HepG2 (cell line): ENCODE data around the gene CAPN9. TPM values are rescaled to one million over a fixed set of nuclear protein-coding genes. Genes with fewer than 3 reads are reported as not detected.

Source experiments
- AHDC1 ChIP-seq: sonication (generic); formaldehyde crosslinking; IDR thresholded peaks from 2 replicates; pipeline ENCODE4 v1.5.1; 2020; ENCODE audit warnings: mild to moderate bottlenecking, missing genetic modification reagents, borderline replicate concordance
- ARHGAP35 ChIP-seq: sonication (generic); formaldehyde crosslinking; IDR thresholded peaks from 2 replicates; pipeline ENCODE4 v1.9.0; 2022; ENCODE audit warnings: mild to moderate bottlenecking, inconsistent platforms, moderate library complexity, missing genetic modification reagents, borderline replicate concordance
- ARNT ChIP-seq: fragments of 450-650 bp; IDR thresholded peaks from 2 replicates; pipeline ENCODE4 v1.6.1; 2017
- BCL6 ChIP-seq: IDR thresholded peaks from 2 replicates; pipeline ENCODE4 v1.6.1; 2016; ENCODE audit warnings: missing genetic modification reagents, missing compliant biosample characterization
- DPF2 ChIP-seq: sonication (generic); formaldehyde crosslinking; IDR thresholded peaks from 2 replicates; pipeline ENCODE4 v1.4.0; 2020; ENCODE audit warnings: mild to moderate bottlenecking, low read depth, missing genetic modification reagents, borderline replicate concordance
- FOXA1 ChIP-seq, 2 experiments: fragments of 450-650 bp in 1 of 2; sonication (generic) in 1 of 2; formaldehyde crosslinking in 1 of 2; IDR thresholded peaks; 2 replicates each; pipeline versions ENCODE4 v1.4.0 to v1.6.1; 2016 to 2020; ENCODE audit warnings: missing genetic modification reagents in 1 of 2
- GATAD1 ChIP-seq: IDR thresholded peaks from 2 replicates; pipeline ENCODE4 v1.6.1; 2016; ENCODE audit warnings: missing genetic modification reagents, missing compliant biosample characterization
- HDAC1 ChIP-seq: sonication (generic); formaldehyde crosslinking; IDR thresholded peaks from 2 replicates; pipeline ENCODE4 v1.5.1; 2020; ENCODE audit warnings: mild to moderate bottlenecking, missing genetic modification reagents
- IKZF4 ChIP-seq: sonication (generic); formaldehyde crosslinking; IDR thresholded peaks from 2 replicates; pipeline ENCODE4 v1.5.1; 2020; ENCODE audit warnings: borderline replicate concordance, mild to moderate bottlenecking, low read depth, missing genetic modification reagents; ENCODE audit errors: not compliant biosample characterization
- KAT8 ChIP-seq: IDR thresholded peaks from 2 replicates; pipeline ENCODE4 v1.6.1; 2016; ENCODE audit warnings: missing genetic modification reagents, missing compliant biosample characterization
- KMT2B ChIP-seq: IDR thresholded peaks from 2 replicates; pipeline ENCODE4 v1.6.1; 2016; ENCODE audit warnings: missing genetic modification reagents, missing compliant biosample characterization
- MBD4 ChIP-seq: IDR thresholded peaks from 2 replicates; pipeline ENCODE4 v1.6.1; 2012; ENCODE audit warnings: low read length, inconsistent platforms, borderline replicate concordance
- MTA3 ChIP-seq: sonication (generic); formaldehyde crosslinking; IDR thresholded peaks from 2 replicates; pipeline ENCODE4 v1.4.0; 2020; ENCODE audit warnings: missing genetic modification reagents
- NFE2 ChIP-seq: sonication (generic); formaldehyde crosslinking; IDR thresholded peaks from 2 replicates; pipeline ENCODE4 v1.4.0; 2020; ENCODE audit warnings: missing genetic modification reagents
- NFYC ChIP-seq: IDR thresholded peaks from 2 replicates; pipeline ENCODE4 v1.6.1; 2016; ENCODE audit warnings: missing genetic modification reagents, missing compliant biosample characterization
- PCBP1 ChIP-seq: fragments of 200-400 bp; formaldehyde crosslinking; IDR thresholded peaks from 2 replicates; pipeline ENCODE4 v1.6.1; 2017; ENCODE audit warnings: mild to moderate bottlenecking, low read depth, low read length, borderline replicate concordance
- SRSF4 ChIP-seq: fragments of 200-400 bp; formaldehyde crosslinking; IDR thresholded peaks from one replicate; pipeline ENCODE4 v1.6.1; 2018; ENCODE audit warnings: mild to moderate bottlenecking, low read depth, low read length, moderate library complexity; ENCODE audit not compliant: poor library complexity, severe bottlenecking
- ZC3H4 ChIP-seq: sonication (generic); formaldehyde crosslinking; IDR thresholded peaks from 2 replicates; pipeline ENCODE4 v1.4.0; 2020; ENCODE audit warnings: missing genetic modification reagents, borderline replicate concordance
- ZFP62 ChIP-seq: sonication (generic); formaldehyde crosslinking; IDR thresholded peaks from 2 replicates; pipeline ENCODE4 v1.4.0; 2020; ENCODE audit warnings: missing genetic modification reagents
- ZNF12 ChIP-seq: sonication (generic); formaldehyde crosslinking; IDR thresholded peaks from 2 replicates; pipeline ENCODE4 v1.5.0; 2020; ENCODE audit warnings: missing genetic modification reagents
- ZNF44 ChIP-seq: sonication (generic); formaldehyde crosslinking; IDR thresholded peaks from 2 replicates; pipeline ENCODE4 v1.5.1; 2020; ENCODE audit warnings: mild to moderate bottlenecking, missing genetic modification reagents
- ZNF564 ChIP-seq: sonication (generic); formaldehyde crosslinking; IDR thresholded peaks from 2 replicates; pipeline ENCODE4 v1.8.1; 2023; ENCODE audit warnings: mild to moderate bottlenecking, missing genetic modification reagents
- ZNF597 ChIP-seq: sonication (generic); formaldehyde crosslinking; IDR thresholded peaks from 2 replicates; pipeline ENCODE4 v1.5.0; 2020; ENCODE audit warnings: missing genetic modification reagents
- ZSCAN5A ChIP-seq: sonication (generic); formaldehyde crosslinking; IDR thresholded peaks from 2 replicates; pipeline ENCODE4 v1.8.0; 2022; ENCODE audit warnings: mild to moderate bottlenecking, missing genetic modification reagents, borderline replicate concordance
- polyA plus RNA-seq, 8 experiments: library from polyadenylated mRNA; depleted of rRNA in 3 of 8; stranded (reverse) in 7 of 8; unstranded in 1 of 8; fragments of >200 nt; fragmentation: Illumina TruSeq in 4 of 8; extraction: Trizol in 4 of 8; gene quantifications; 2 replicates each; pipeline versions ENCODE4 v1.2.1 to v1.2.3, GENCODE V29; 2011 to 2016; ENCODE audit warnings: low read depth in 4 of 8, missing spikeins in 1 of 8, mixed read lengths in 1 of 8; ENCODE audit not compliant: insufficient read depth in 1 of 8
- total RNA-seq, 5 experiments: library from RNA; depleted of rRNA; stranded (reverse); fragments of >200 nt; fragmentation: Illumina TruSeq; extraction: Trizol; gene quantifications; 2 replicates each; pipeline ENCODE4 v1.2.3, GENCODE V29; 2016; ENCODE audit warnings: low read depth in 1 of 5

Gene CAPN9
- total and polyA plus RNA-seq, 2 of the 13 experiments (the other 11 are each of a cell fraction or from before 2014, with no cell fraction given) = 0.04 to 0.31 TPM

- no peak for TF ChIP-seq AHDC1 (CRISPR knock-in tag)
- no peak for TF ChIP-seq ZC3H4 (CRISPR knock-in tag)
- no peak for TF ChIP-seq NFYC
- TF ChIP-seq ZSCAN5A = no peak
- no peak for TF ChIP-seq ZFP62 (CRISPR knock-in tag)
- no peak for TF ChIP-seq ZNF564 (CRISPR knock-in tag)
- no peak for TF ChIP-seq DPF2 (CRISPR knock-in tag)
- no peak for TF ChIP-seq IKZF4 (CRISPR knock-in tag)
- TF ChIP-seq ARNT = no peak
- peak; percentile 47; the same call in 1 of the 2 replicates for TF ChIP-seq HDAC1
- no peak for TF ChIP-seq ZNF12 (CRISPR knock-in tag)
- no peak for TF ChIP-seq NFE2 (CRISPR knock-in tag)
- no peak for TF ChIP-seq MTA3 (CRISPR knock-in tag)
- TF ChIP-seq GATAD1 (CRISPR knock-in tag) = no peak
- TF ChIP-seq ZNF597 (CRISPR knock-in tag) = no peak
- TF ChIP-seq PCBP1 = no peak
- no peak for TF ChIP-seq MBD4
- TF ChIP-seq KMT2B (CRISPR knock-in tag) = no peak
- no peak for TF ChIP-seq SRSF4
- no peak for TF ChIP-seq ARHGAP35 (CRISPR knock-in tag)
- no peak for TF ChIP-seq KAT8 (CRISPR knock-in tag)
- peak; percentile 41 for TF ChIP-seq BCL6 (CRISPR knock-in tag)
- TF ChIP-seq ZNF44 (CRISPR knock-in tag) = no peak
- TF ChIP-seq FOXA1 (IDR thresholded peaks at IDR 0.05) = no peak
- no peak for TF ChIP-seq FOXA1 (CRISPR knock-in tag; IDR thresholded peaks at IDR 0.05)
Observed at GRCh38 chr1:230768903-230769570, 21.8 kb downstream of the CAPN9 start (continued).
